IMR-90 (cell line): ENCODE measurements around the gene PRELID1. TPM values are rescaled to one million over a fixed set of nuclear protein-coding genes. Genes with fewer than 3 reads are reported as not detected.

Experiments
- ATAC-seq: fragments of 200-7000 bp; cut with Tn5 transposase; 2 replicates; pipeline ENCODE4 v1.9.1; 2020; ENCODE audit warnings: low read depth, mild to moderate bottlenecking, moderate library complexity
- BruUV-seq: library from RNA; stranded (reverse); fragments of 400-500 nt; replicated peaks from 2 replicates; lab custom pipeline; 2021; lab: Mats Ljungman, UMichigan
- CTCF ChIA-PET: fragments of 300-600 bp; formaldehyde crosslinking; extraction: SDS; loops from one replicate; lab custom pipeline; 2021; ENCODE audit warnings: antibody characterized with exemption; lab: Yijun Ruan, JAX
- POLR2A ChIA-PET: fragments of 300-600 bp; sonication (Branson Sonifier 250); formaldehyde crosslinking; loops from one replicate; lab custom pipeline; 2022; ENCODE audit warnings: antibody characterized with exemption; ENCODE audit not compliant: unreplicated experiment; lab: Charles Lee
- DNase-seq: peaks from one replicate; pipeline ENCODE4 v3.0.0; 2013
- H2AFZ ChIP-seq: replicated peaks from 2 replicates; pipeline ENCODE3; 2013; ENCODE audit warnings: low read length, mild to moderate bottlenecking; ENCODE audit not compliant: poor library complexity
- H2AK5ac ChIP-seq: 2 replicates; pipeline ENCODE4 v1.6.1; 2013; ENCODE audit warnings: low read depth, low read length, inconsistent platforms
- H2AK9ac ChIP-seq: replicated peaks from 2 replicates; pipeline ENCODE3; 2013; ENCODE audit warnings: mild to moderate bottlenecking, low read depth, low read length, moderate library complexity; ENCODE audit not compliant: poor library complexity
- H2BK120ac ChIP-seq: 2 replicates; pipeline ENCODE4 v1.6.1; 2013; ENCODE audit warnings: low read depth, low read length, inconsistent platforms
- H2BK15ac ChIP-seq: 3 replicates; pipeline ENCODE4 v1.6.1; 2013; ENCODE audit warnings: low read depth, low read length, inconsistent platforms
- H2BK20ac ChIP-seq: 2 replicates; pipeline ENCODE4 v1.6.1; 2013; ENCODE audit warnings: low read depth, mild to moderate bottlenecking, inconsistent platforms, low read length, moderate library complexity
- H2BK5ac ChIP-seq: 2 replicates; pipeline ENCODE4 v1.6.1; 2013; ENCODE audit warnings: mild to moderate bottlenecking, low read depth, low read length, inconsistent platforms; ENCODE audit not compliant: poor library complexity, severe bottlenecking
- H3K14ac ChIP-seq: replicated peaks from 2 replicates; pipeline ENCODE4 v1.6.1; 2013; ENCODE audit warnings: low read depth, low read length, inconsistent platforms
- H3K18ac ChIP-seq: 2 replicates; pipeline ENCODE4 v1.6.1; 2013; ENCODE audit warnings: low read depth, low read length, control low read depth
- H3K23ac ChIP-seq: 2 replicates; pipeline ENCODE4 v1.6.1; 2013; ENCODE audit warnings: low read depth, low read length, inconsistent platforms
- H3K27ac ChIP-seq: 2 replicates; pipeline ENCODE4 v1.5.1; 2013; ENCODE audit warnings: mild to moderate bottlenecking, control low read depth, low read length; ENCODE audit not compliant: insufficient read depth
- H3K27me3 ChIP-seq: 2 replicates; pipeline ENCODE4 v1.6.1; 2013; ENCODE audit warnings: low read length; ENCODE audit not compliant: control insufficient read depth, insufficient read depth
- H3K36me3 ChIP-seq: 2 replicates; pipeline ENCODE4 v1.6.1; 2013; ENCODE audit warnings: low read length, mixed read lengths; ENCODE audit not compliant: control insufficient read depth, insufficient read depth
- H3K4ac ChIP-seq: 2 replicates; pipeline ENCODE4 v1.6.1; 2013; ENCODE audit warnings: low read depth, low read length, inconsistent platforms
- H3K4me1 ChIP-seq: 2 replicates; pipeline ENCODE4 v1.6.1; 2013; ENCODE audit warnings: low read length, mixed read lengths; ENCODE audit not compliant: control insufficient read depth, insufficient read depth
- H3K4me2 ChIP-seq: 2 replicates; pipeline ENCODE4 v1.6.1; 2013; ENCODE audit warnings: low read depth, mild to moderate bottlenecking, control low read depth, low read length, moderate library complexity
- H3K4me3 ChIP-seq: 2 replicates; pipeline ENCODE4 v1.5.1; 2013; ENCODE audit warnings: low read depth, mild to moderate bottlenecking, control low read depth, low read length, moderate library complexity; ENCODE audit not compliant: insufficient read depth
- H3K56ac ChIP-seq: 2 replicates; pipeline ENCODE4 v1.6.1; 2013; ENCODE audit warnings: low read length, inconsistent platforms; ENCODE audit not compliant: insufficient read depth; ENCODE audit errors: extremely low read depth
- H3K79me1 ChIP-seq, 2 experiments: 2 replicates each; pipeline ENCODE4 v1.6.1; 2013; ENCODE audit warnings: low read length in 2 of 2, inconsistent platforms in 1 of 2, low read depth in 1 of 2
- H3K9ac ChIP-seq: 2 replicates; pipeline ENCODE4 v1.6.1; 2013; ENCODE audit warnings: low read depth, low read length, control low read depth
- H3K9me1 ChIP-seq: 2 replicates; pipeline ENCODE4 v1.6.1; 2013; ENCODE audit warnings: low read length, inconsistent platforms; ENCODE audit not compliant: insufficient read depth
- H3K9me3 ChIP-seq: 2 replicates; pipeline ENCODE4 v1.6.1; 2013; ENCODE audit warnings: low read length; ENCODE audit not compliant: control insufficient read depth, insufficient read depth
- H4K20me1 ChIP-seq: 2 replicates; pipeline ENCODE4 v1.6.1; 2013; ENCODE audit warnings: low read length, inconsistent platforms; ENCODE audit not compliant: insufficient read depth
- H4K5ac ChIP-seq: 2 replicates; pipeline ENCODE4 v1.6.1; 2013; ENCODE audit warnings: mild to moderate bottlenecking, low read depth, low read length, control low read depth
- H4K8ac ChIP-seq, 2 experiments: 2 replicates each; pipeline ENCODE4 v1.6.1; 2013; ENCODE audit warnings: low read depth in 2 of 2, low read length in 2 of 2, control low read depth in 1 of 2, inconsistent platforms in 1 of 2
- H4K91ac ChIP-seq: 2 replicates; pipeline ENCODE4 v1.6.1; 2013; ENCODE audit warnings: low read depth, low read length, inconsistent platforms; ENCODE audit not compliant: insufficient read depth
- BHLHE40 ChIP-seq: fragments of 150-350 bp; IDR thresholded peaks from 2 replicates; pipeline ENCODE4 v1.6.1; 2016; ENCODE audit warnings: mild to moderate bottlenecking, low read depth, low read length
- CEBPB ChIP-seq: IDR thresholded peaks from 2 replicates; pipeline ENCODE4 v1.6.1; 2012; ENCODE audit warnings: low read depth, low read length, improper control_type of control experiment
- CHD1 ChIP-seq: IDR thresholded peaks from 2 replicates; pipeline ENCODE4 v1.6.1; 2012; ENCODE audit warnings: low read depth, low read length, improper control_type of control experiment
- FOS ChIP-seq: fragments of 150-350 bp; IDR thresholded peaks from 2 replicates; pipeline ENCODE4 v1.6.1; 2016; ENCODE audit warnings: low read depth, low read length
- MAFK ChIP-seq: IDR thresholded peaks from 2 replicates; pipeline ENCODE4 v1.6.1; 2012; ENCODE audit warnings: low read depth, low read length, improper control_type of control experiment
- MAZ ChIP-seq: IDR thresholded peaks from 2 replicates; pipeline ENCODE4 v1.6.1; 2012; ENCODE audit warnings: low read depth, mild to moderate bottlenecking, low read length, improper control_type of control experiment, moderate library complexity, borderline replicate concordance
- MXI1 ChIP-seq: IDR thresholded peaks from 2 replicates; pipeline ENCODE4 v1.6.1; 2012; ENCODE audit warnings: low read depth, mild to moderate bottlenecking, low read length, moderate library complexity, borderline replicate concordance
- NFE2L2 ChIP-seq: fragments of 150-350 bp; IDR thresholded peaks from 2 replicates; pipeline ENCODE4 v1.6.1; 2016; ENCODE audit warnings: low read depth, mild to moderate bottlenecking, low read length
- POLR2A ChIP-seq: IDR thresholded peaks from 2 replicates; pipeline ENCODE4 v1.6.1; 2012; ENCODE audit warnings: mild to moderate bottlenecking, low read depth, low read length
- RCOR1 ChIP-seq: IDR thresholded peaks from 2 replicates; pipeline ENCODE4 v1.6.1; 2012; ENCODE audit warnings: mild to moderate bottlenecking, low read length, improper control_type of control experiment; ENCODE audit not compliant: insufficient replicate concordance
- RFX5 ChIP-seq: IDR thresholded peaks from 2 replicates; pipeline ENCODE4 v1.8.0; 2012; ENCODE audit warnings: low read depth, mild to moderate bottlenecking, low read length, moderate library complexity
- SMC3 ChIP-seq: fragments of 150-350 bp; IDR thresholded peaks from 2 replicates; pipeline ENCODE4 v1.6.1; 2016; ENCODE audit warnings: low read depth, mild to moderate bottlenecking, antibody characterized with exemption, low read length, moderate library complexity
- WGBS, 2 experiments: methylation state at CpG; one replicate each; pipeline versions ENCODE4 v1.1.5 to v1.1.7; 2013; ENCODE audit warnings: missing lambda C conversion rate in 2 of 2; ENCODE audit not compliant: insufficient read length in 1 of 2; ENCODE audit errors: extremely low coverage in 2 of 2; 5-methylcytosine and 5-hydroxymethylcytosine counted together
- dilution Hi-C: fragments of 300-500 bp; cut with HindIII; formaldehyde crosslinking; loops from one replicate; pipeline ENCODE4 v1.14.3; 2018; ENCODE audit warnings: low sequenced_read_pairs; ENCODE audit not compliant: unreplicated experiment
- in situ Hi-C: fragments of 300-500 bp; cut with MboI; formaldehyde crosslinking; loops from 3 replicates; pipeline ENCODE4 v1.14.3; 2019; ENCODE audit warnings: low sequenced_read_pairs, inconsistent platforms, mixed read lengths
- intact Hi-C: fragments of 100-400 bp; cut with micrococcal nuclease; formaldehyde crosslinking; loops from 2 replicates; pipeline ENCODE4 v1.10.0; 2022
- polyA plus RNA-seq, 3 experiments: library from polyadenylated mRNA; depleted of rRNA; stranded (reverse); fragments of >200 nt; gene quantifications; 2 replicates each; pipeline ENCODE4 v1.2.3, GENCODE V29; 2012; ENCODE audit warnings: low replicate concordance in 1 of 3
- total RNA-seq: library from RNA; depleted of rRNA; stranded (reverse); fragments of >200 nt; gene quantifications from 2 replicates; pipeline ENCODE4 v1.2.3, GENCODE V29; 2012
- TF ChIP-seq, protein P1 (sequence below): fragments of 150-350 bp; IDR thresholded peaks from 2 replicates; pipeline ENCODE4 v1.6.1; 2017; ENCODE audit warnings: mild to moderate bottlenecking, antibody characterized with exemption, low read length, low read depth
- TF ChIP-seq, protein P2 (sequence below): fragments of 150-350 bp; IDR thresholded peaks from 2 replicates; pipeline ENCODE4 v1.6.1; 2016; ENCODE audit warnings: low read depth, mild to moderate bottlenecking, low read length, moderate library complexity, borderline replicate concordance
- TF ChIP-seq, protein P3 (sequence below): conservative IDR thresholded peaks from 2 replicates; pipeline ENCODE4 v1.5.1; 2012; ENCODE audit warnings: mild to moderate bottlenecking, low read depth, low read length, improper control_type of control experiment

Gene PRELID1
- total and polyA plus RNA-seq, 2 of the 4 experiments (the other 2 are of a cell fraction): 116 to 239 TPM

DNA sequence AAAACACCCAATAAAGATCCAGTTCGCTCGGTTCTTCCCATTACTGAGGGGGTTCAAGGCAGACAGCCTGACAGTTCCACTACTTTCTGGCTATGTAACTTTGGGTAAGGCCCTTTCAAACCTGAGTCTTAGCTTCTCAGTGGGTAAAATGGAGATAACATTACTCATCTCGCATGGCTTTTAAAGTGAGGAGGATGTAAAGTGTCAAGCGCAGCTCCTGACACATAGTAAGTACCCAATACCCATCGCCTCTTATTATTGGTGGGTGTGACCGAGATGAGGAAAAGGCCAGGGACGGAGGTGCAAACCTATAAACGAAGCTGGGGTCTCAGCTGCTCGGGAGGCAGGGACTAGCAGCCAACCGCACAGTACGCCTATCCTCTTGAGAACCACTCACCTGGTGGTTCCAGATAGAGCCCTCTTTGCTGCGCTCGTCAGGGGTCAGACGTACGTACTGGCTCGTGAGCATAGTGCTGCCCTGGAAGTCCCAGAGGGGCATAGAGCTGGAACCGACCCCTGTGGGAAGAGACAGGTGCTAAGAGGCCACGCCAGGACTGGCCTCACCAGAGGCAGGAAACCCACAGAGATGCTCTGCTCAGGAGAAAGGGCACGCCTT is 47.3 kb downstream of the PRELID1 start:
- Histone ChIP-seq H3K14ac (peak overlapping the region; percentile 95), H3K27me3 (peaks cover 2% of the 10 kb centered on the region; the same call in 1 of the 2 replicates), H3K4me1 (peaks cover 24% of the 10 kb centered on the region), H4K8ac (peak overlapping the region; percentile 99 to 100), H4K91ac (peak overlapping the region; percentile 77), H3K18ac (peak overlapping the region; percentile 7; the same call in 1 of the 2 replicates), H2AK9ac (peak overlapping the region; percentile 95), H3K23ac (peak overlapping the region; percentile 57), H2AFZ (peak overlapping the region; percentile 99), H3K36me3 (peaks cover 7% of the 10 kb centered on the region; the same call in 1 of the 2 replicates), H3K79me1 (peaks cover 37 to 40% of the 10 kb centered on the region in 2 experiments), H3K56ac (peak overlapping the region; percentile 84), H3K9me1 (peaks cover 10% of the 10 kb centered on the region; the same call in 1 of the 2 replicates), H2BK5ac (peak overlapping the region; percentile 93), H2BK20ac (no peak overlapping the region), H3K9ac (peak overlapping the region; percentile 78), H4K20me1 (peaks cover 12% of the 10 kb centered on the region), H4K5ac (peak overlapping the region; percentile 79), H3K4me2 (peak overlapping the region; percentile 98), H3K4ac (peak overlapping the region; percentile 85), H2BK120ac (no peak overlapping the region), H3K27ac (peak overlapping the region; percentile 86), H3K9me3 (peaks cover 2% of the 10 kb centered on the region; the same call in 1 of the 2 replicates), H2AK5ac (peak overlapping the region; percentile 98), H2BK15ac (no peak overlapping the region), H3K4me3 (peak overlapping the region; percentile 63)
- in situ Hi-C loops (no loop called here), dilution Hi-C loops (no loop called here), intact Hi-C loops (no loop called here)
- ChIA-PET POLR2A (interaction anchor here (0.7 kb wide), 1 partner anchor 125 kb away, joined by 3 read pairs; no protein-coding TSS in a partner anchor), CTCF (interaction anchor here (0.7 to 1.4 kb wide), 2 partner anchors 40 to 103 kb away, joined by 3 read pairs; no protein-coding TSS in a partner anchor)
- no TSS peak for BruUV-seq
- WGBS, 2 experiments: 0% methylated on average over 1 of the region's 19 CpGs; no CpG with 5 or more reads in 1 of the 2 experiments
- ATAC-seq (no peak), DNase-seq (no peak)
- TF ChIP-seq BHLHE40: no peak
- no peak for TF ChIP-seq CEBPB
- TF ChIP-seq SMC3: no peak
- no peak for TF ChIP-seq MAZ
- no peak for TF ChIP-seq NFE2L2
- TF ChIP-seq CHD1: no peak
- no peak for TF ChIP-seq RCOR1
- TF ChIP-seq, protein P1, sequence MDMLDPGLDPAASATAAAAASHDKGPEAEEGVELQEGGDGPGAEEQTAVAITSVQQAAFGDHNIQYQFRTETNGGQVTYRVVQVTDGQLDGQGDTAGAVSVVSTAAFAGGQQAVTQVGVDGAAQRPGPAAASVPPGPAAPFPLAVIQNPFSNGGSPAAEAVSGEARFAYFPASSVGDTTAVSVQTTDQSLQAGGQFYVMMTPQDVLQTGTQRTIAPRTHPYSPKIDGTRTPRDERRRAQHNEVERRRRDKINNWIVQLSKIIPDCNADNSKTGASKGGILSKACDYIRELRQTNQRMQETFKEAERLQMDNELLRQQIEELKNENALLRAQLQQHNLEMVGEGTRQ: no peak
- no peak for TF ChIP-seq FOS
- TF ChIP-seq, protein P2, sequence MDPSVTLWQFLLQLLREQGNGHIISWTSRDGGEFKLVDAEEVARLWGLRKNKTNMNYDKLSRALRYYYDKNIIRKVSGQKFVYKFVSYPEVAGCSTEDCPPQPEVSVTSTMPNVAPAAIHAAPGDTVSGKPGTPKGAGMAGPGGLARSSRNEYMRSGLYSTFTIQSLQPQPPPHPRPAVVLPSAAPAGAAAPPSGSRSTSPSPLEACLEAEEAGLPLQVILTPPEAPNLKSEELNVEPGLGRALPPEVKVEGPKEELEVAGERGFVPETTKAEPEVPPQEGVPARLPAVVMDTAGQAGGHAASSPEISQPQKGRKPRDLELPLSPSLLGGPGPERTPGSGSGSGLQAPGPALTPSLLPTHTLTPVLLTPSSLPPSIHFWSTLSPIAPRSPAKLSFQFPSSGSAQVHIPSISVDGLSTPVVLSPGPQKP: no peak
- no peak for TF ChIP-seq MXI1
- TF ChIP-seq POLR2A: no peak
- TF ChIP-seq, protein P3, sequence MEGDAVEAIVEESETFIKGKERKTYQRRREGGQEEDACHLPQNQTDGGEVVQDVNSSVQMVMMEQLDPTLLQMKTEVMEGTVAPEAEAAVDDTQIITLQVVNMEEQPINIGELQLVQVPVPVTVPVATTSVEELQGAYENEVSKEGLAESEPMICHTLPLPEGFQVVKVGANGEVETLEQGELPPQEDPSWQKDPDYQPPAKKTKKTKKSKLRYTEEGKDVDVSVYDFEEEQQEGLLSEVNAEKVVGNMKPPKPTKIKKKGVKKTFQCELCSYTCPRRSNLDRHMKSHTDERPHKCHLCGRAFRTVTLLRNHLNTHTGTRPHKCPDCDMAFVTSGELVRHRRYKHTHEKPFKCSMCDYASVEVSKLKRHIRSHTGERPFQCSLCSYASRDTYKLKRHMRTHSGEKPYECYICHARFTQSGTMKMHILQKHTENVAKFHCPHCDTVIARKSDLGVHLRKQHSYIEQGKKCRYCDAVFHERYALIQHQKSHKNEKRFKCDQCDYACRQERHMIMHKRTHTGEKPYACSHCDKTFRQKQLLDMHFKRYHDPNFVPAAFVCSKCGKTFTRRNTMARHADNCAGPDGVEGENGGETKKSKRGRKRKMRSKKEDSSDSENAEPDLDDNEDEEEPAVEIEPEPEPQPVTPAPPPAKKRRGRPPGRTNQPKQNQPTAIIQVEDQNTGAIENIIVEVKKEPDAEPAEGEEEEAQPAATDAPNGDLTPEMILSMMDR: no peak
- no peak for TF ChIP-seq RFX5
- TF ChIP-seq MAFK: no peak
